ENCODE measurements around the gene ZDHHC1.

GRCh38 chr16:67397036-67397801, 19.1 kb downstream of the ZDHHC1 start:
- TF ChIP-seq CTCF (IDR thresholded peaks at IDR 0.05) (no peak), POLR2A (IDR thresholded peaks at IDR 0.05) (no peak)

Measured in testis (tissue), 2 donors.